AG09319 (cell line): ENCODE measurements around the gene TRAM1L1.

ENCODE experiments used
- DNase-seq: peaks from one replicate; pipeline ENCODE4 v3.0.0-alpha.2; 2010; ENCODE audit warnings: low read depth; ENCODE audit errors: extremely low read depth
- CTCF ChIP-seq: IDR thresholded peaks from 2 replicates; pipeline ENCODE4 v1.5.1; 2011; ENCODE audit warnings: low read depth, mild to moderate bottlenecking, inconsistent platforms, low read length, moderate library complexity

Gene TRAM1L1

GRCh38 chr4:117084866-117085701 lies at the start of gene TRAM1L1:
TRAM1L1 (minus strand) TSS chr4:117085576; CDS start chr4:117085393, 183 bp downstream.
- DNase-seq, result peak; percentile 19
- peak; percentile 11 for TF ChIP-seq CTCF

GRCh38 chr4:117134386-117134785 lies 49.0 kb upstream of the TRAM1L1 start:
- DNase-seq, result no peak
- peak; percentile 38 for TF ChIP-seq CTCF

GRCh38 chr4:117096886-117097285 lies 11.5 kb upstream of the TRAM1L1 start:
- no peak for TF ChIP-seq CTCF
- no peak for DNase-seq

- TF ChIP-seq CTCF, result no peak
- no peak for DNase-seq
Measured at GRCh38 chr4:117096462-117096861, 11.1 kb upstream of the TRAM1L1 start.

- TF ChIP-seq CTCF, result no peak
- no peak for DNase-seq
Measured at GRCh38 chr4:117093571-117093970, 8.2 kb upstream of the TRAM1L1 start.

GRCh38 chr4:117077760-117078159 lies 7.6 kb downstream of the TRAM1L1 start:
- no peak for DNase-seq
- no peak for TF ChIP-seq CTCF

- no peak for DNase-seq
- no peak for TF ChIP-seq CTCF
Measured at GRCh38 chr4:117068120-117068519, 17.3 kb downstream of the TRAM1L1 start.
